Measurements from ENCODE around the gene GAS5. TPM values are rescaled to one million over a fixed set of nuclear protein-coding genes. Genes with fewer than 3 reads are reported as not detected.

Gene GAS5
- total RNA-seq, result 100 to 1,000 TPM; 456 to 587 TPM
- polyA plus RNA-seq (2013, experiment 1 of 2), result 486 TPM
- 422 TPM for polyA plus RNA-seq (2013, experiment 2 of 2)
- long read RNA-seq, experiment 1, partial matches to known transcripts, result 16 of 69 reads
- long read RNA-seq, experiment 1, other reads (novel, unspliced or antisense), result 48 of 69 reads
- long read RNA-seq, experiment 2, transcript GAS5-221 (12 exons, 632 nt), result major isoform, 41 of 114 reads
- long read RNA-seq, experiment 2, partial matches to known transcripts, result 13 of 114 reads
- long read RNA-seq, experiment 2, other reads (novel, unspliced or antisense), result 50 of 114 reads
- long read RNA-seq, experiment 3, transcript GAS5-203 (6 exons, 799 nt), result minor isoform, 6 of 314 reads
- long read RNA-seq, experiment 3, transcript GAS5-226 (8 exons, 632 nt), result minor isoform, 8 of 314 reads
- long read RNA-seq, experiment 3, transcript GAS5-204 (3 exons, 1,060 nt), result minor isoform, 29 of 314 reads
- long read RNA-seq, experiment 3, transcript GAS5-221 (12 exons, 632 nt), result major isoform, 45 of 314 reads
- long read RNA-seq, experiment 3, partial matches to known transcripts, result 49 of 314 reads
- long read RNA-seq, experiment 3, other reads (novel, unspliced or antisense), result 165 of 314 reads
- long read RNA-seq, experiment 4, transcript GAS5-201 (10 exons, 979 nt), result major isoform, 15 of 73 reads
- long read RNA-seq, experiment 4, partial matches to known transcripts, result 22 of 73 reads
- long read RNA-seq, experiment 4, other reads (novel, unspliced or antisense), result 33 of 73 reads

DNA sequence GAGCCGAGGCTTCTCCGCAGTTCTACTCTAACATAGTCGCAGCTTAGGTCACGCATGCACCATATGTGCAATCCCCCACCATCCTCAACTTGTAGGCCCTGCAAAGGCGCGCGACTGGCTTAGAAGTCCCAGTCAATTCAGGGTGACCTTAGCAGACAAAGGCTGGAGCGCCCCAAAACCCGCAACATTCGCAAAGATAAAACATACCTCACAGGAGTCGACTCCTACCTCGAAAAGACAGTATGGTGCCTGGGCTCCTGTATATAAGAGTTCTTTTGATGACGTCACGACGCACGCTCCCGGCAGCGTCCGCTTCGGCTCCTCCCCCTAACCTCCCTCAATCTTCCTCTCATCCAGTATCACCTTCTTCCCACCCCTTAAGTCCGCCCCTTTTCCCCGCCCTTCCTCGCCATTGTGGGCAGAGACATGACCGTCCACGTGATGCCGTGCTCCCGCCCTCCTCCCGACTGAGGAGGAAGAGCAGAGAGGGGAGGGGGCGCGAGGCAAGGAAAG is at the start of gene GAS5:
GAS5 (minus strand) TSS at position 237 of the 513 bp plus-strand sequence.
- 0% methylated on average over 6 to 29 of the region's 30 CpGs for WGBS, 2 experiments (ENCODE audit: insufficient coverage in 1 of 2, insufficient read length in 1 of 2)
- Mint-ChIP-seq H3K36me3 (ENCODE audit: low read depth) (peaks cover 70% of the 10 kb centered on the region), H3K27ac (peak within 1 kb of the TSS; percentile 99), H3K9me3 (no peaks in the 10 kb centered on the region), H3K27me3 (ENCODE audit: insufficient read depth) (no peaks in the 10 kb centered on the region), H3K4me3 (peak within 1 kb of the TSS; percentile 96), H3K4me1 (peaks cover 37% of the 10 kb centered on the region)
- TF ChIP-seq, protein P1, sequence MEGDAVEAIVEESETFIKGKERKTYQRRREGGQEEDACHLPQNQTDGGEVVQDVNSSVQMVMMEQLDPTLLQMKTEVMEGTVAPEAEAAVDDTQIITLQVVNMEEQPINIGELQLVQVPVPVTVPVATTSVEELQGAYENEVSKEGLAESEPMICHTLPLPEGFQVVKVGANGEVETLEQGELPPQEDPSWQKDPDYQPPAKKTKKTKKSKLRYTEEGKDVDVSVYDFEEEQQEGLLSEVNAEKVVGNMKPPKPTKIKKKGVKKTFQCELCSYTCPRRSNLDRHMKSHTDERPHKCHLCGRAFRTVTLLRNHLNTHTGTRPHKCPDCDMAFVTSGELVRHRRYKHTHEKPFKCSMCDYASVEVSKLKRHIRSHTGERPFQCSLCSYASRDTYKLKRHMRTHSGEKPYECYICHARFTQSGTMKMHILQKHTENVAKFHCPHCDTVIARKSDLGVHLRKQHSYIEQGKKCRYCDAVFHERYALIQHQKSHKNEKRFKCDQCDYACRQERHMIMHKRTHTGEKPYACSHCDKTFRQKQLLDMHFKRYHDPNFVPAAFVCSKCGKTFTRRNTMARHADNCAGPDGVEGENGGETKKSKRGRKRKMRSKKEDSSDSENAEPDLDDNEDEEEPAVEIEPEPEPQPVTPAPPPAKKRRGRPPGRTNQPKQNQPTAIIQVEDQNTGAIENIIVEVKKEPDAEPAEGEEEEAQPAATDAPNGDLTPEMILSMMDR (conservative IDR thresholded peaks at IDR 0.05), result no peak
- DNase-seq, result peak; percentile 100
- H3K9me3 ChIP-seq (ENCODE audit: control insufficient read depth, low read length), result no peaks in the 10 kb centered on the region
- H3K27me3 ChIP-seq (ENCODE audit: control insufficient read depth, insufficient read depth, low read length, poor library complexity, severe bottlenecking), result no peaks in the 10 kb centered on the region
- peak within 1 kb of the TSS; percentile 99 for H3K4me3 ChIP-seq (ENCODE audit: low read length)
- no peaks in the 10 kb centered on the region for H3K4me1 ChIP-seq (ENCODE audit: control insufficient read depth, insufficient read depth, low read length)
- H3K9ac ChIP-seq (ENCODE audit: extremely low read depth, low read length, poor library complexity, severe bottlenecking), result peak within 1 kb of the TSS; percentile 100
- peaks cover 66% of the 10 kb centered on the region for H3K36me3 ChIP-seq (ENCODE audit: control insufficient read depth, insufficient read depth, low read length)
- H3K27ac ChIP-seq (ENCODE audit: low read depth, low read length), result peak within 1 kb of the TSS; percentile 82

DNA sequence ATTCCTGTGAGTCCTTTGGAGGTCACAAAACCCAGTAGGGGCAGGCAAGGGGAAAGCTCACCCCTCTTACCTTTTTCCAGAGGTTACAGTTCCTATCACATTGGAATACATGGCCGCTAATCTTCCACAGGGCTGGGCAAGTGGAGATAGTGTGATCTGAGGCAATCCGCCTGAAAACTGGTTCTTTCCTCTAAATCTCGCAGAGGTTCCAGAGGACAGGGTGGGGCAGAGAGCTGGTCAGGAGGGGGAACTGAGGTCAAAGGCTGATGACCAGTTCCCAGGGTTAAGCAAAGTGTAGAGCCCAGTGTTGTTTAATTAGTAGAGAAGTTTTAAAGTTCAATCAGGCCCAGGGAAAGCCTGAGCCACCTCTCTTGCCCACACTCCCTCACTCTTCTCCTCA is 49.4 kb upstream of the GAS5 start, which contains the start of gene SERPINC1:
SERPINC1 (minus strand) TSS at position 179 of the 400 bp plus-strand sequence; CDS start at position 111, 68 bp downstream.
- DNase-seq, result no peak
- Mint-ChIP-seq H3K36me3 (ENCODE audit: low read depth) (no peaks in the 10 kb centered on the region), H3K27me3 (ENCODE audit: insufficient read depth) (no peaks in the 10 kb centered on the region), H3K4me3 (no peak within 1 kb of the TSS), H3K27ac (no peak within 1 kb of the TSS), H3K4me1 (no peaks in the 10 kb centered on the region), H3K9me3 (no peaks in the 10 kb centered on the region)
- 89 to 92% methylated on average over 2 to 3 of the region's 3 CpGs for WGBS, 2 experiments (ENCODE audit: insufficient coverage in 1 of 2, insufficient read length in 1 of 2)
- Histone ChIP-seq H3K4me1 (ENCODE audit: control insufficient read depth, insufficient read depth, low read length) (no peaks in the 10 kb centered on the region), H3K9ac (ENCODE audit: extremely low read depth, low read length, poor library complexity, severe bottlenecking) (no peak within 1 kb of the TSS), H3K36me3 (ENCODE audit: control insufficient read depth, insufficient read depth, low read length) (no peaks in the 10 kb centered on the region), H3K9me3 (ENCODE audit: control insufficient read depth, low read length) (no peaks in the 10 kb centered on the region), H3K4me3 (ENCODE audit: low read length) (no peak within 1 kb of the TSS), H3K27ac (ENCODE audit: low read depth, low read length) (no peak within 1 kb of the TSS), H3K27me3 (ENCODE audit: control insufficient read depth, insufficient read depth, low read length, poor library complexity, severe bottlenecking) (no peaks in the 10 kb centered on the region)
- TF ChIP-seq, protein P1 (conservative IDR thresholded peaks at IDR 0.05), result no peak

DNA sequence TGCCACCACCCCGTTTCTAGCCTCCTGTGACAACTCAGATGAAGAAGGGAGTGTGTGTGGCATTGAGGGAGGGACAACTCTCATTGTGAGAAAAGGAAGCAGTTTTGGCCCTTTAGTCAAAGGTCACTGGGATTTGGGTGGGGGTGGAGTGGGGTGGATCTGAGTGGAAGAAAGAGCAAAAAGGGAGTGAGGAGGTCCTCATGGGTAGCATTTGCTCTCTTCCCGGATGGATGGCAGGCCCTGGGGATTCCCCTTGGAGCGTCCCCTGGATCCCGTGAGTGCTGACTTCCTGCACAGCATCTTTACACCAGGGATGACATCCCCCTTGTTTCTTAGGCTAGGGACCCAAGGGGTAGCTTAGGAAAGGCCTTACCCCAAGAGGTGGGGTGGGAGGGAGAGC is 48.9 kb upstream of the GAS5 start:
- Mint-ChIP-seq H3K4me1 (no peaks in the 10 kb centered on the region), H3K27me3 (ENCODE audit: insufficient read depth) (no peaks in the 10 kb centered on the region), H3K27ac (no peak overlapping the region), H3K4me3 (no peak overlapping the region), H3K36me3 (ENCODE audit: low read depth) (no peaks in the 10 kb centered on the region), H3K9me3 (no peaks in the 10 kb centered on the region)
- no peak overlapping the region for H3K27ac ChIP-seq (ENCODE audit: low read depth, low read length)
- TF ChIP-seq, protein P1 (conservative IDR thresholded peaks at IDR 0.05), result no peak
- no peaks in the 10 kb centered on the region for H3K4me1 ChIP-seq (ENCODE audit: control insufficient read depth, insufficient read depth, low read length)
- no peaks in the 10 kb centered on the region for H3K27me3 ChIP-seq (ENCODE audit: control insufficient read depth, insufficient read depth, low read length, poor library complexity, severe bottlenecking)
- no peak overlapping the region for H3K4me3 ChIP-seq (ENCODE audit: low read length)
- WGBS, 2 experiments (ENCODE audit: insufficient coverage in 1 of 2, insufficient read length in 1 of 2), result 89 to 90% methylated on average over 1 to 4 of the region's 4 CpGs
- no peaks in the 10 kb centered on the region for H3K9me3 ChIP-seq (ENCODE audit: control insufficient read depth, low read length)
- DNase-seq, result no peak
- no peaks in the 10 kb centered on the region for H3K36me3 ChIP-seq (ENCODE audit: control insufficient read depth, insufficient read depth, low read length)
- no peak overlapping the region for H3K9ac ChIP-seq (ENCODE audit: extremely low read depth, low read length, poor library complexity, severe bottlenecking)

Data from endodermal cell (in vitro differentiated cells).